Measurements from ENCODE around the gene LAMC3. TPM values are rescaled to one million over a fixed set of nuclear protein-coding genes. Genes with fewer than 3 reads are reported as not detected.

The LAMC3 gene
- polyA plus RNA-seq, 1 experiment: not detected

GRCh38 chr9:130981756-130982137 is 27.2 kb upstream of the LAMC3 start:
- H3K27ac ChIP-seq (ENCODE audit: low read depth, low read length): no peak overlapping the region
- CTCF ChIA-PET: interaction anchor here (1.6 kb wide), 1 partner anchor 17 kb away, joined by 5 read pairs; no protein-coding TSS in a partner anchor
- H3K27me3 ChIP-seq (ENCODE audit: control insufficient read depth, insufficient read depth, low read length): peaks cover 25% of the 10 kb centered on the region
- H3K9me3 ChIP-seq (ENCODE audit: control insufficient read depth, insufficient read depth, low read length): peaks cover 3% of the 10 kb centered on the region; the same call in 1 of the 2 replicates
- no peak for DNase-seq (ENCODE audit: low read depth, low spot score)
- no peak for TF ChIP-seq CTCF (IDR thresholded peaks at IDR 0.05; ENCODE audit: low read depth, low read length)
- POLR2A ChIA-PET: no interaction called here
- H3K4me3 ChIP-seq (ENCODE audit: low read depth, low read length): no peak overlapping the region

GRCh38 chr9:130982636-130983358 is 26.2 kb upstream of the LAMC3 start:
- ChIA-PET POLR2A (no interaction called here), CTCF (interaction anchor here (1.6 kb wide), 1 partner anchor 15 kb away, joined by 5 read pairs; no protein-coding TSS in a partner anchor)
- Histone ChIP-seq H3K4me3 (ENCODE audit: low read depth, low read length) (no peak overlapping the region), H3K27ac (ENCODE audit: low read depth, low read length) (no peak overlapping the region), H3K27me3 (ENCODE audit: control insufficient read depth, insufficient read depth, low read length) (peaks cover 23% of the 10 kb centered on the region), H3K9me3 (ENCODE audit: control insufficient read depth, insufficient read depth, low read length) (peaks cover 3% of the 10 kb centered on the region; the same call in 1 of the 2 replicates)
- DNase-seq (ENCODE audit: low read depth, low spot score): no peak
- TF ChIP-seq CTCF (IDR thresholded peaks at IDR 0.05; ENCODE audit: low read depth, low read length): no peak

GRCh38 chr9:130983359-130983670 is 25.7 kb upstream of the LAMC3 start:
- peaks cover 3% of the 10 kb centered on the region; the same call in 1 of the 2 replicates for H3K9me3 ChIP-seq (ENCODE audit: control insufficient read depth, insufficient read depth, low read length)
- POLR2A ChIA-PET: no interaction called here
- H3K27ac ChIP-seq (ENCODE audit: low read depth, low read length): no peak overlapping the region
- H3K27me3 ChIP-seq (ENCODE audit: control insufficient read depth, insufficient read depth, low read length): peaks cover 28% of the 10 kb centered on the region
- CTCF ChIA-PET: interaction anchor here (1.3 kb wide), 1 partner anchor 63 kb away, joined by 3 read pairs; no protein-coding TSS in a partner anchor
- DNase-seq (ENCODE audit: low read depth, low spot score): no peak
- H3K4me3 ChIP-seq (ENCODE audit: low read depth, low read length): no peak overlapping the region
- TF ChIP-seq CTCF (IDR thresholded peaks at IDR 0.05; ENCODE audit: low read depth, low read length): no peak

GRCh38 chr9:130983970-130984369 is 25.0 kb upstream of the LAMC3 start:
- H3K9me3 ChIP-seq (ENCODE audit: control insufficient read depth, insufficient read depth, low read length): peaks cover 3% of the 10 kb centered on the region; the same call in 1 of the 2 replicates
- ChIA-PET CTCF (interaction anchor here (1.3 to 1.5 kb wide), 2 partner anchors 15 to 62 kb away, joined by 3 to 7 read pairs; no protein-coding TSS in a partner anchor), POLR2A (no interaction called here)
- H3K4me3 ChIP-seq (ENCODE audit: low read depth, low read length): no peak overlapping the region
- no peak for TF ChIP-seq CTCF (IDR thresholded peaks at IDR 0.05; ENCODE audit: low read depth, low read length)
- H3K27me3 ChIP-seq (ENCODE audit: control insufficient read depth, insufficient read depth, low read length): peaks cover 28% of the 10 kb centered on the region
- H3K27ac ChIP-seq (ENCODE audit: low read depth, low read length): no peak overlapping the region
- no peak for DNase-seq (ENCODE audit: low read depth, low spot score)

- TF ChIP-seq CTCF (IDR thresholded peaks at IDR 0.05; ENCODE audit: low read depth, low read length): no peak
- Histone ChIP-seq H3K9me3 (ENCODE audit: control insufficient read depth, insufficient read depth, low read length) (peaks cover 3% of the 10 kb centered on the region; the same call in 1 of the 2 replicates), H3K27me3 (ENCODE audit: control insufficient read depth, insufficient read depth, low read length) (peaks cover 28% of the 10 kb centered on the region), H3K27ac (ENCODE audit: low read depth, low read length) (no peak overlapping the region), H3K4me3 (ENCODE audit: low read depth, low read length) (no peak overlapping the region)
- ChIA-PET CTCF (interaction anchor here (1.3 to 1.5 kb wide), 2 partner anchors 14 to 62 kb away, joined by 3 to 7 read pairs; no protein-coding TSS in a partner anchor), POLR2A (no interaction called here)
- DNase-seq (ENCODE audit: low read depth, low spot score): no peak
Observed at GRCh38 chr9:130984521-130984920, 24.5 kb upstream of the LAMC3 start.
